H9 (cell line): ENCODE data around the gene PLD1. TPM values are rescaled to one million over a fixed set of nuclear protein-coding genes. Genes with fewer than 3 reads are reported as not detected.

Experiments
- DNase-seq: peaks from one replicate; pipeline ENCODE4 v3.0.0-alpha.2; 2017
- H2AFZ ChIP-seq: one replicate; pipeline ENCODE4 v1.6.1; 2013; ENCODE audit warnings: mild to moderate bottlenecking, low read length, control low read depth, moderate library complexity
- H2AK5ac ChIP-seq: 2 replicates; pipeline ENCODE4 v1.6.1; 2013; ENCODE audit warnings: low read length, control low read depth, mixed read lengths; ENCODE audit not compliant: insufficient read length
- H2BK120ac ChIP-seq: one replicate; pipeline ENCODE4 v1.6.1; 2013; ENCODE audit warnings: low read depth, mild to moderate bottlenecking, low read length, control low read depth, inconsistent platforms; ENCODE audit not compliant: poor library complexity, severe bottlenecking
- H2BK12ac ChIP-seq: 2 replicates; pipeline ENCODE4 v1.6.1; 2013; ENCODE audit warnings: low read length, control low read depth, mixed read lengths, low read depth; ENCODE audit not compliant: insufficient read length
- H2BK15ac ChIP-seq: 2 replicates; pipeline ENCODE4 v1.6.1; 2013; ENCODE audit warnings: low read depth, low read length, control low read depth
- H2BK20ac ChIP-seq: one replicate; pipeline ENCODE4 v1.6.1; 2013; ENCODE audit warnings: low read depth, mild to moderate bottlenecking, low read length, control low read depth, inconsistent platforms; ENCODE audit not compliant: poor library complexity, severe bottlenecking
- H2BK5ac ChIP-seq: 2 replicates; pipeline ENCODE4 v1.6.1; 2013; ENCODE audit warnings: low read length, control low read depth, mixed read lengths; ENCODE audit not compliant: insufficient read length
- H3K14ac ChIP-seq: 2 replicates; pipeline ENCODE4 v1.6.1; 2013; ENCODE audit warnings: low read length, control low read depth; ENCODE audit not compliant: insufficient read depth
- H3K18ac ChIP-seq: 2 replicates; pipeline ENCODE4 v1.6.1; 2013; ENCODE audit warnings: low read depth, mild to moderate bottlenecking, mixed read lengths, low read length, control low read depth; ENCODE audit not compliant: insufficient read length
- H3K23ac ChIP-seq: 2 replicates; pipeline ENCODE4 v1.6.1; 2013; ENCODE audit warnings: low read length, control low read depth, mixed read lengths, low read depth; ENCODE audit not compliant: insufficient read length
- H3K23me2 ChIP-seq: 2 replicates; pipeline ENCODE4 v1.6.1; 2013; ENCODE audit warnings: low read depth, mild to moderate bottlenecking, mixed read lengths, low read length, control low read depth; ENCODE audit not compliant: insufficient read length, poor library complexity, severe bottlenecking
- H3K27ac ChIP-seq: 2 replicates; pipeline ENCODE4 v1.5.1; 2013; ENCODE audit warnings: low read length, control low read depth, mixed read lengths, low read depth; ENCODE audit not compliant: insufficient read length
- H3K27me3 ChIP-seq: 2 replicates; pipeline ENCODE4 v1.6.1; 2013; ENCODE audit warnings: low read length, control low read depth, inconsistent platforms; ENCODE audit not compliant: insufficient read depth
- H3K4ac ChIP-seq: 2 replicates; pipeline ENCODE4 v1.6.1; 2013; ENCODE audit warnings: low read depth, mild to moderate bottlenecking, control low read depth, inconsistent platforms, low read length, moderate library complexity
- H3K4me1 ChIP-seq: 2 replicates; pipeline ENCODE4 v1.6.1; 2013; ENCODE audit warnings: low read length, control low read depth, inconsistent platforms; ENCODE audit not compliant: insufficient read depth
- H3K4me2 ChIP-seq: 2 replicates; pipeline ENCODE4 v1.6.1; 2013; ENCODE audit warnings: low read length, control low read depth, mixed read lengths; ENCODE audit not compliant: insufficient read length, insufficient read depth
- H3K56ac ChIP-seq: 2 replicates; pipeline ENCODE4 v1.6.1; 2013; ENCODE audit warnings: low read depth, mild to moderate bottlenecking, mixed read lengths, low read length, control low read depth; ENCODE audit not compliant: insufficient read length
- H3K79me1 ChIP-seq: 2 replicates; pipeline ENCODE4 v1.6.1; 2013; ENCODE audit warnings: low read depth, mild to moderate bottlenecking, moderate library complexity, low read length, control low read depth, inconsistent platforms; ENCODE audit not compliant: insufficient read depth, poor library complexity, severe bottlenecking
- H3K79me2 ChIP-seq: 2 replicates; pipeline ENCODE4 v1.6.1; 2013; ENCODE audit warnings: low read length, control low read depth, inconsistent platforms; ENCODE audit not compliant: insufficient read depth
- H3K9ac ChIP-seq: 2 replicates; pipeline ENCODE4 v1.6.1; 2013; ENCODE audit warnings: low read length, control low read depth, mixed read lengths; ENCODE audit not compliant: insufficient read length; ENCODE audit errors: extremely low read depth
- H3K9me3 ChIP-seq: one replicate; pipeline ENCODE4 v1.6.1; 2013; ENCODE audit warnings: low read depth, low read length, inconsistent platforms; ENCODE audit not compliant: control insufficient read depth
- H3T11ph ChIP-seq: one replicate; pipeline ENCODE4 v1.6.1; 2013; ENCODE audit warnings: mild to moderate bottlenecking, low read length, control low read depth, inconsistent platforms
- H4K20me1 ChIP-seq: one replicate; pipeline ENCODE4 v1.6.1; 2013; ENCODE audit not compliant: control insufficient read depth, insufficient read length, insufficient read depth
- H4K5ac ChIP-seq: 2 replicates; pipeline ENCODE4 v1.6.1; 2013; ENCODE audit warnings: low read depth, mild to moderate bottlenecking, mixed read lengths, low read length, control low read depth; ENCODE audit not compliant: insufficient read length
- H4K8ac ChIP-seq: replicated peaks from 2 replicates; pipeline ENCODE4 v1.6.1; 2013; ENCODE audit warnings: low read length, control low read depth, mixed read lengths, low read depth; ENCODE audit not compliant: insufficient read length
- H4K91ac ChIP-seq: 2 replicates; pipeline ENCODE4 v1.6.1; 2013; ENCODE audit warnings: low read depth, mild to moderate bottlenecking, moderate library complexity, mixed read lengths, low read length, control low read depth; ENCODE audit not compliant: insufficient read length
- H3K27ac Mint-ChIP-seq, 3 experiments: 2 replicates in 2 of 3; 3 replicates in 1 of 3; pipeline ENCODE4 v1.8.0; 2020 to 2021; ENCODE audit warnings: mixed read lengths in 3 of 3, mild to moderate bottlenecking in 1 of 3, moderate library complexity in 1 of 3
- H3K27me3 Mint-ChIP-seq: 2 replicates; pipeline ENCODE4 v1.8.0; 2021; ENCODE audit warnings: low read depth, mild to moderate bottlenecking, moderate library complexity, mixed read lengths
- H3K36me3 Mint-ChIP-seq, 3 experiments: 2 replicates in 2 of 3; 3 replicates in 1 of 3; pipeline ENCODE4 v1.8.0; 2020 to 2021; ENCODE audit warnings: low read depth in 3 of 3, mixed read lengths in 3 of 3; ENCODE audit not compliant: insufficient read depth in 1 of 3
- H3K4me1 Mint-ChIP-seq, 2 experiments: 2 replicates each; pipeline ENCODE4 v1.8.0; 2020; ENCODE audit warnings: mixed read lengths in 2 of 2
- H3K4me3 Mint-ChIP-seq, 2 experiments: 2 replicates in 1 of 2; 3 replicates in 1 of 2; pipeline ENCODE4 v1.8.0; 2020 to 2021; ENCODE audit warnings: mild to moderate bottlenecking in 2 of 2, mixed read lengths in 2 of 2, moderate library complexity in 1 of 2
- H3K9me3 Mint-ChIP-seq, 2 experiments: 2 replicates in 1 of 2; 3 replicates in 1 of 2; pipeline ENCODE4 v1.8.0; 2020; ENCODE audit warnings: mild to moderate bottlenecking in 2 of 2, mixed read lengths in 2 of 2, moderate library complexity in 1 of 2
- whole genome bisulfite sequencing: extraction: QIAGEN DNeasy Blood & Tissue Kit; methylation state at CpG from one replicate; pipeline ENCODE4 v1.1.7; 2013; ENCODE audit warnings: missing lambda C conversion rate, low lambda C conversion rate, mixed read lengths; ENCODE audit not compliant: insufficient read length; ENCODE audit errors: extremely low coverage; 5-methylcytosine and 5-hydroxymethylcytosine counted together
- total RNA-seq: library from RNA; stranded (reverse); gene quantifications from 2 replicates; pipeline ENCODE4 v1.2.1, GENCODE V29; 2021
- TF ChIP-seq, protein P1 (sequence below): fragments of 200-600 bp; sonication (generic); conservative IDR thresholded peaks from 3 replicates; pipeline ENCODE4 v1.8.0; 2021; ENCODE audit warnings: antibody characterized with exemption, mild to moderate bottlenecking

Gene PLD1
- total RNA-seq, 1 experiment from 2014 or later = 1.8 TPM

GRCh38 chr3:171792531-171792930 is 17.8 kb downstream of the PLD1 start:
- Histone ChIP-seq H3K23me2 (no peaks in the 10 kb centered on the region), H4K91ac (no peak overlapping the region), H3K18ac (no peak overlapping the region), H2BK120ac (no peak overlapping the region), H3K9me3 (no peaks in the 10 kb centered on the region), H2AK5ac (no peak overlapping the region), H2BK12ac (no peak overlapping the region), H3K14ac (no peak overlapping the region), H3T11ph (no peak overlapping the region), H2AFZ (no peak overlapping the region), H3K27ac (no peak overlapping the region), H2BK20ac (no peak overlapping the region), H3K4me1 (peaks cover 11% of the 10 kb centered on the region; the same call in 1 of the 2 replicates), H3K4me2 (no peak overlapping the region), H2BK15ac (no peak overlapping the region), H4K5ac (no peak overlapping the region), H3K27me3 (no peaks in the 10 kb centered on the region), H3K4ac (no peak overlapping the region), H4K8ac (no peak overlapping the region), H3K9ac (no peak overlapping the region), H3K56ac (no peak overlapping the region), H3K79me2 (no peaks in the 10 kb centered on the region), H4K20me1 (no peaks in the 10 kb centered on the region), H3K79me1 (no peaks in the 10 kb centered on the region), H2BK5ac (no peak overlapping the region), H3K23ac (no peak overlapping the region)
- Mint-ChIP-seq H3K27ac (no peak overlapping the region), H3K27me3 (no peaks in the 10 kb centered on the region), H3K4me1 (peaks cover 11 to 20% of the 10 kb centered on the region in 2 experiments), H3K36me3 (no peaks in the 10 kb centered on the region), H3K9me3 (no peaks in the 10 kb centered on the region), H3K4me3 (no peak overlapping the region)
- TF ChIP-seq, protein P1, sequence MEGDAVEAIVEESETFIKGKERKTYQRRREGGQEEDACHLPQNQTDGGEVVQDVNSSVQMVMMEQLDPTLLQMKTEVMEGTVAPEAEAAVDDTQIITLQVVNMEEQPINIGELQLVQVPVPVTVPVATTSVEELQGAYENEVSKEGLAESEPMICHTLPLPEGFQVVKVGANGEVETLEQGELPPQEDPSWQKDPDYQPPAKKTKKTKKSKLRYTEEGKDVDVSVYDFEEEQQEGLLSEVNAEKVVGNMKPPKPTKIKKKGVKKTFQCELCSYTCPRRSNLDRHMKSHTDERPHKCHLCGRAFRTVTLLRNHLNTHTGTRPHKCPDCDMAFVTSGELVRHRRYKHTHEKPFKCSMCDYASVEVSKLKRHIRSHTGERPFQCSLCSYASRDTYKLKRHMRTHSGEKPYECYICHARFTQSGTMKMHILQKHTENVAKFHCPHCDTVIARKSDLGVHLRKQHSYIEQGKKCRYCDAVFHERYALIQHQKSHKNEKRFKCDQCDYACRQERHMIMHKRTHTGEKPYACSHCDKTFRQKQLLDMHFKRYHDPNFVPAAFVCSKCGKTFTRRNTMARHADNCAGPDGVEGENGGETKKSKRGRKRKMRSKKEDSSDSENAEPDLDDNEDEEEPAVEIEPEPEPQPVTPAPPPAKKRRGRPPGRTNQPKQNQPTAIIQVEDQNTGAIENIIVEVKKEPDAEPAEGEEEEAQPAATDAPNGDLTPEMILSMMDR = no peak
- no CpG with 5 or more reads among the region's 2 CpGs for WGBS
- no peak for DNase-seq
